Measurements from ENCODE around the gene MERTK. TPM values are rescaled to one million over a fixed set of nuclear protein-coding genes. Genes with fewer than 3 reads are reported as not detected.

MERTK gene
- total and polyA plus RNA-seq, 2 of the 8 experiments (the other 6 are each of a cell fraction or from before 2014, with no cell fraction given) = 6.5 to 7.0 TPM

- CTCF ChIA-PET (ENCODE audit: partially characterized antibody) = no interaction called here
- WGBS, 2 experiments (ENCODE audit: extremely low coverage in 1 of 2, insufficient coverage in 1 of 2, insufficient read length in 1 of 2, insufficient replicate concordance in 2 of 2, low coverage in 1 of 2, low lambda C conversion rate in 2 of 2, missing lambda C conversion rate in 1 of 2) = 98% methylated on average over 4 of the region's 5 CpGs; no CpG with 5 or more reads in 1 of the 2 experiments
- Histone ChIP-seq H3K14ac (ENCODE audit: insufficient read length) (no peak overlapping the region), H2BK5ac (ENCODE audit: low read depth, low read length) (no peak overlapping the region), H3K79me2 (ENCODE audit: control insufficient read depth in 1 of 2, insufficient read depth in 2 of 2, low read length in 2 of 2) (no peaks in the 10 kb centered on the region), H3K9me3 (ENCODE audit: insufficient read depth in 2 of 2, low read depth in 1 of 2, low read length in 1 of 2) (no peaks in the 10 kb centered on the region), H3K4ac (replicated peaks; ENCODE audit: insufficient read length, low read depth, low read length) (no peak overlapping the region), H2AK5ac (ENCODE audit: low read depth, low read length) (no peak overlapping the region), H4K20me1 (replicated peaks in 1 of 2; ENCODE audit: control insufficient read depth in 1 of 2, insufficient read depth in 2 of 2, low read length in 2 of 2) (no peaks in the 10 kb centered on the region), H2BK20ac (ENCODE audit: low read length) (no peak overlapping the region), H4K8ac (ENCODE audit: extremely low read depth, insufficient read depth, low read length) (no peak overlapping the region), H3K27ac (ENCODE audit: low read depth, low read length) (no peak overlapping the region), H3K18ac (ENCODE audit: extremely low read depth, low read length) (no peak overlapping the region), H3K56ac (replicated peaks; ENCODE audit: insufficient read length, low read depth, low read length) (no peak overlapping the region), H3K23ac (ENCODE audit: insufficient read length) (no peak overlapping the region), H2BK12ac (ENCODE audit: low read depth, low read length) (no peak overlapping the region), H3K4me2 (ENCODE audit: insufficient read depth in 1 of 2, low read depth in 2 of 2, low read length in 2 of 2) (no peak overlapping the region), H2BK120ac (replicated peaks; ENCODE audit: low read depth, low read length) (no peak overlapping the region), H4K5ac (ENCODE audit: insufficient read length, low read depth, low read length) (no peak overlapping the region), H3K23me2 (ENCODE audit: low read depth, low read length) (no peaks in the 10 kb centered on the region), H3K27me3 (replicated peaks in 1 of 4; ENCODE audit: control insufficient read depth in 3 of 4, extremely low read depth in 1 of 4, insufficient read depth in 3 of 4, low read length in 3 of 4) (no peaks in the 10 kb centered on the region), H2AFZ (ENCODE audit: low read length) (no peak overlapping the region), H4K91ac (replicated peaks; ENCODE audit: insufficient read length, low read length) (no peak overlapping the region), H3K79me1 (ENCODE audit: low read depth, low read length) (no peaks in the 10 kb centered on the region), H3K36me3 (ENCODE audit: control insufficient read depth in 2 of 4, insufficient read depth in 4 of 4, low read length in 3 of 4) (peaks cover 0 to 3% (median 0%) of the 10 kb centered on the region in 4 experiments; a peak in 4 of 8 replicates), H2BK15ac (ENCODE audit: low read length) (no peak overlapping the region), H3K4me1 (replicated peaks in 1 of 4; ENCODE audit: control insufficient read depth in 3 of 4, insufficient read depth in 4 of 4, low read length in 3 of 4) (no peaks in the 10 kb centered on the region), H3K4me3 (ENCODE audit: extremely low read depth in 1 of 4, insufficient read depth in 2 of 4, low read depth in 3 of 4, low read length in 4 of 4) (no peak overlapping the region), H3K9ac (replicated peaks in 1 of 4; ENCODE audit: extremely low read depth in 1 of 4, low read depth in 3 of 4, low read length in 3 of 4) (no peak overlapping the region)
- FAIRE-seq (no peak), DNase-seq (ENCODE audit: low read depth in 1 of 2, low spot score in 2 of 2) (no peak)
- POLR2A ChIA-PET (ENCODE audit: partially characterized antibody) = no interaction called here
- TF ChIP-seq MAX (IDR thresholded peaks at IDR 0.05) (no peak), BCL11A (IDR thresholded peaks at IDR 0.05; ENCODE audit: low read depth in 2 of 2, low read length in 2 of 2) (no peak), TBP (IDR thresholded peaks at IDR 0.05; ENCODE audit: low read depth, low read length) (no peak), KDM1A (IDR thresholded peaks at IDR 0.05; ENCODE audit: borderline replicate concordance, low read length) (no peak), USF2 (IDR thresholded peaks at IDR 0.05; ENCODE audit: low read length) (no peak), SP2 (IDR thresholded peaks at IDR 0.05; ENCODE audit: low read length) (no peak), SP1 (IDR thresholded peaks at IDR 0.05; ENCODE audit: low read depth, low read length) (no peak), TCF12 (IDR thresholded peaks at IDR 0.05; ENCODE audit: low read depth, low read length) (no peak), HDAC6 (IDR thresholded peaks at IDR 0.05; ENCODE audit: low read depth, low read length) (no peak), TEAD4 (IDR thresholded peaks at IDR 0.05; ENCODE audit: low read depth, low read length) (no peak), NANOG (IDR thresholded peaks at IDR 0.05; ENCODE audit: insufficient read depth, low read depth, low read length, poor library complexity, severe bottlenecking) (no peak), POLR2AphosphoS5 (IDR thresholded peaks at IDR 0.05; ENCODE audit: low read depth, low read length) (no peak), CREB1 (IDR thresholded peaks at IDR 0.05) (no peak), ATF3 (IDR thresholded peaks at IDR 0.05; ENCODE audit: insufficient read depth, low read depth, low read length) (no peak), CHD2 (IDR thresholded peaks at IDR 0.05; ENCODE audit: low read length) (no peak)
Observed at GRCh38 chr2:112012556-112012955, 114.1 kb downstream of the MERTK start.

Measured in H1 (cell line).